GM19452 (cell line): ENCODE measurements around the gene COX10.

Experiments used
- ATAC-seq: cut with Tn5 transposase; IDR thresholded peaks from one replicate; pipeline ENCODE4 v1.9.1; 2021; ENCODE audit not compliant: unreplicated experiment

COX10 gene

GRCh38 chr17:14068542-14069250 is 608 bp upstream of the COX10 start:
- ATAC-seq: peak; percentile 15

DNA sequence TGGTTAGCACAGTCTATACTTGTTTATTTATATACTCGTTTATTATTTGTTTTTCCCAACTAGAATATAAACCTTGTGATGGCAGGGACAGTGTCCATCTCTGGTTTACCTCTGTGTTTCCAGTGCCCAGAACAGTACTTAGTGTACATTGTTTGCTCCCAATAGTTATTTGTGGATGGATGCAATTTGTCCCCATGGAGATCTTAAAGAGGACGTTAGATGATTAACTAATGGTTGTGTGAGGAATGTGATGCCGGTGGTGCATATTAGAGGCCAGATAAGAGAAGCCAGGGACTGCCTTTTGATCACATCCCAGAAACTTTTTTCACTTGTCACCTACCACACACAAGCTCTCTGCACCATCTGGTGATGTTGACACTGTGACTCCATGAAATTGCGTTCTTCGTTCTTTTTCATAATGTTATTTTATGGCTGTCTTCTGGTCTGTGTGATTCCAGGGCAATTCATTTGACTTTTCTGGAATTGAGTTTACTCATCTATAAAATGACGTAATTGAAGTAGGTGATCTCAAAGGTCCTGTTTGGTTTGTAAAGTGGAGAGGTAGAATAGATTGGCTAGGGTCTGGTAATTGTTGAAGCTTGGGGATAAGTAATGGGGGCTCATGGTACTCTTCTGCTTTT is 1.2 kb downstream of the COX10 start:
- no peak for ATAC-seq

GRCh38 chr17:14072881-14073280 is 3.6 kb downstream of the COX10 start:
- ATAC-seq: no peak

- no peak for ATAC-seq
Measured at GRCh38 chr17:14078027-14078426, 8.7 kb downstream of the COX10 start.

GRCh38 chr17:14080847-14081251 is 11.5 kb downstream of the COX10 start:
- no peak for ATAC-seq

- ATAC-seq: no peak
Measured at GRCh38 chr17:14082848-14083247, 13.5 kb downstream of the COX10 start.

DNA sequence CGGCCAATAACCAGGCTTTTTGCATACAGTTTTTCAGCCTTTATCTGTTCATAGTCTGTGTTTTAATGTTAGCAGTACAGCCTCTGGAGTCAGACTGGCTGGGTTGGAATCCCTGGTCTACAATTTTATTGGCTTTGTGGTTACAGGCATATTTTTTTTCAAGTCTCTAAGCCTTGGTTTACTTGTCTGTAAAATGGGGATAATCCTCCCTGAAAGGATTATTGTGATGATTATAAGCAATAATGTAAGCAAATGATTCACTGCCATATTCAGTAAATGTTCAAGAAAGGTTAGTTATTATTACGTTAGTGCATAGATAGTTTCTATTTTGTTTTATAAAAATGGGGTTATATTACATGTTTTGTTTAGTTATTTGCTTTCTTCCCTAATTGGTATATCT is 15.7 kb downstream of the COX10 start:
- ATAC-seq: no peak

GRCh38 chr17:14086189-14086588 is 16.9 kb downstream of the COX10 start:
- no peak for ATAC-seq

DNA sequence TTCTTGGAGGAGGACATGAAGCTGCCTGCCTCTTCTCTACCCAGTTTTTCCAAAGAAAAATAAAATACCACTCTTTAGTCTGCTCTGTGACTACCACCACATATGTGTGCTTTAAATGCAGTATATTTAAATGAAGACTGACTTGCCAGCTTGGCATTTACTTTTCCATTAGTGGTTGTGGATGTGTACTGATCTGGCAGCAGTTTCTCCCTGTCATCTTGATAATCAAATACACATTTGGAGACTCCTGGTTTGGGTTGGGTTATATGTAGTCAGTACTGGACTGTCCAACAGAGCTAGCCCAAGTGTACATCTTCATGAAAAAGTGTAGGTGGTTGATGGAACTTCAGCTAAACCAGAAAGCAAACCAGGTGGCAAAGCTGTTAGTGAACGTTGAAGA is 19.9 kb downstream of the COX10 start:
- no peak for ATAC-seq

DNA sequence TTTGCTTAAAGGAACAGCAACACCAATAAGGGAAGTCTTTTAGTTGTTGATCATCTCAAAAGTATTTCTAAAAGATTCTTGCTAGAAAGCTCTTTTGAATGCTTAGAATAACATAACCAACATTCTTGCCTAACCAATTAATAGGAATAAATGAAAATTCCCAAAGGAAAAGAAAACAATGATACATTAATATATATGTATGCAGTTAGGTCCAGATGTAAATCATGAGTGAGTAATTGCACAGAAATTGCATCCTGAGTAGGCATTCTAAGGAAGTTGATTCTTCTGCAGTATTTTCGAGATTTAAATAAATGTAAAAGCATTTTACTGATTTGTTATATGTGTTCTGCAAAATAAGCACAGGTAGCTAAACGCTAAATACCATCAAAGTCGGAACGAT is 22.1 kb downstream of the COX10 start:
- no peak for ATAC-seq

DNA sequence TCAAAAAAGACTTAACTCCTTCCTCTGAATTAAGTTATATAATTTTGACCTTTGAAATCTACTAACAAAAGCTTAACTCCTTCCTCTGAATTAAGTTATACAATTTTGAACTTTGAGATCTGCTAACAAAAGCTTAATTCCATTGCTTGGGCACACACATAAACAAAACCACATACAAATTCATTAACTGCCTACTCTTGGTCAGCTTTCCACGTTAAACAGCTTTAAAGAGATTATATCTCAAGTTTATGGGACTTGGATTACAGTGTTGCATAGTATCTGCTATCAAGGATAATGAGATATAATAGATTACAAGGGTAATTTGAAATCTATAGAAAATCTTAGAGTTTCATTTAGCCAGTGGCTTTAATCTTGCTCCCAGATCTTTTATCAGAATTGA is 23.5 kb downstream of the COX10 start:
- no peak for ATAC-seq

- ATAC-seq: no peak
Measured at GRCh38 chr17:14094676-14095601, 25.6 kb downstream of the COX10 start.

GRCh38 chr17:14095631-14096030 is 26.3 kb downstream of the COX10 start:
- ATAC-seq: no peak

DNA sequence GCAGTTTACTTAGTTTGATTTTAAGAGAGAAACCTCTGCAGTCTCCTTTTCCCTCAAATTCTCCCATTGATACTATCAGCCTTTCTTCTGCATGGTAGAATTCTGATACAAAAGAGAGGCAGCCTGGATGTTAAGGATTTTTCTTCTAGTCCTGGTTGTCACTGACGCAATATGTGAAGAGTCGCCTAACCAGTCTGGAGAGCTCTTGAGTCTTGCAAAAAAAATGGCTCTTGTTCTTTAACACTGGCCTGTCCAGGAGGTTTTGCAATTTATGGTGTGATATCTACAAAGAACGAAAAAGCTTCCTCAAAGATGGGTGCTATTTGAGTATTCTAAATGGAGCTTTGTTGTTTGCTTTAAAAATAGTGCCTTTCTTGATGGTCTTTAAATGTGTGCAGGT is 28.9 kb downstream of the COX10 start:
- no peak for ATAC-seq

DNA sequence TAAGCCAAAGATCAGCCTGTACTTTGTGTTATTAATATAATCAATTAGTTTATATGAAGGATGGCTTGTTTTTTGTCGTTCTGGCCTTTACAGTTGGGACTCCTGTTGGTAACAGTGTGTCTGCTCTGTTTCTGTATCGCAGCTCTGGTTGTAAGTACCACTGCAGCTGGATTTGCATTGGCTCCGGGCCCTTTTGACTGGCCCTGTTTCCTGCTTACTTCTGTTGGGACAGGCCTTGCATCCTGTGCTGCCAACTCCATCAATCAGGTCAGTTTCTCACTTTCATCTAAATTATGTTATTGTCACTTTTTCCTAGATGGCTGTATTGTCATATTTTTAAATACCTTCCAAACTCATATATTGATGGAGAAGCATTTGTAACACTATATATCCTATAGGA is 32.7 kb downstream of the COX10 start:
- no peak for ATAC-seq

DNA sequence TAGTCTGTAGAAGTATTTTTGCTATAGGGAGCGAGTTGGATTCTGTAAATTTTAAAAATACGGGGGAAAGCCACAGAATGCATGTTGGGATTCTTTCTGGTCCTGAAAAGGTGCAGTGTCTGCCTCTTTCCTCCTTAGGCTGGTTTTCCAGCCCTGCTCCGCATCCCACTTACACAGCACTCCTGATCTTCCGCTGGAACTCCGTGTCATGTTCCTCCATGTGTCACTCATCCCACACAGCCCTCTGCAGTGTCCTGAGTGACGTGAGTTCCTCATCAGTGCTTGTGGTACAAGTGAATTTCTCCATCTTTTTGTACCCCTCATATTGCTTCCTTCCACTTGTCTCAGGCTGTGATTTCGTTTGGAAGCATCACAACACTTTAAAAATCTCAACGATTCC is 34.5 kb downstream of the COX10 start:
- no peak for ATAC-seq

- ATAC-seq: no peak
Measured at GRCh38 chr17:14104734-14105133, 35.4 kb downstream of the COX10 start.

GRCh38 chr17:14107889-14108288 is 38.6 kb downstream of the COX10 start:
- no peak for ATAC-seq

DNA sequence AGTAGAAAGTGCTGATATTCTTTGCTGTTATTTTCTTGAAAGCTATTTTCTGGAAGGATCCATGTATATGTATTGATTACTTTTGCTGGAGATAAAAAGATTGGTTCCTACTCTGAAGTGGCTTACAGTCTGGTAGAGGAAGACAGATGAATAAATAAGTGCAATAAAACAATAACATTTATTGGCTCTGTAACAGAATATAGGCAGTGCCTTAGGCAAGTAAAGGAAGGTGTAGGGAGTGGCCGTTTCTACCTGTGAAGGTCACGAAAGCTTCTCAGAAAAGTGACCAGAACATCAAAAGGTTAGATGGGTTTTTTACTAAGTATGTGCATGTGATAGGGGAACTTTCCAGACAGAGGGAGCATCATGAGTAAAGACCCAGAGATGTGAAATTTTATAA is 43.1 kb downstream of the COX10 start:
- ATAC-seq: no peak

GRCh38 chr17:14113137-14113536 is 43.8 kb downstream of the COX10 start:
- ATAC-seq: no peak

- ATAC-seq: no peak
Measured at GRCh38 chr17:14116263-14117024, 47.1 kb downstream of the COX10 start.
